ENCODE data around the gene AVPR1B.

Gene AVPR1B

DNA sequence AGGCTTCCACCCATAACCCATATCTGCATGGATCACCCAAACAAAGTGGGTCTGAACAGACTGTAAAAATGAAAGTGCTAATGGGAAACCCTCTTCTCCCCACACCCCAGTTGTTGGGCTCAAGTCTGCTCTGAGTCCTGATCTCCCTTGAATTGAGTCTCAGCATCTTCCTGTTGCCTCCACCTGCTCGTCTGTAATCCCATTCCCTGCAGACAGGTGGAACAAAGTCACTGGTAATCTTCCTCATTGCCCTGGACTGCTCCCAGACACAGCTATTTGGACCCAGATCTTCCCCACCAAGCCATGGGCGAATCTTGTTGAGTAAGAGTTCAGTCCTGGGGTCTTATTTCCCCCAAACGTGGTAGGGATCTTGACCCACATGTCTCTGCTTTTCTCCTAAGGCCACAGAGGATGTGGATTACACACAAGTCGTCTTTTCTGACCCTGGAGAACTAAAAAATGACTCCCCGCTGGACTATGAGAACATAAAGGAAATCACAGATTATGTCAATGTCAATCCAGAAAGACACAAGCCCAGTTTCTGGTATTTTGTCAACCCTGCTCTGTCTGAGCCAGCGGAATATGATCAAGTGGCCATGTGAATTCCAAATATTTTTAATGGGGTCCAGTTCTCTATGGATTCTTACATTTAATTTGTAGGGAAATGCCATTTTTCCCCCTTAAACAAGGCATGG lies 15.7 kb downstream of the AVPR1B start:
- Histone ChIP-seq H3K9ac (ENCODE audit: low read length) (no peak overlapping the region), H3K4me3 (ENCODE audit: low read length) (no peak overlapping the region), H3K36me3 (ENCODE audit: control insufficient read depth, insufficient read depth, low read length, severe bottlenecking) (no peaks in the 10 kb centered on the region), H3K27me3 (replicated peaks; ENCODE audit: control insufficient read depth, insufficient read depth, low read length) (peaks cover 19% of the 10 kb centered on the region), H3K9me3 (ENCODE audit: control insufficient read depth, low read length) (no peaks in the 10 kb centered on the region), H3K4me1 (ENCODE audit: control insufficient read depth, insufficient read depth, low read length) (peaks cover 5% of the 10 kb centered on the region)
- DNase-seq (ENCODE audit: low read depth) = no peak

DNA sequence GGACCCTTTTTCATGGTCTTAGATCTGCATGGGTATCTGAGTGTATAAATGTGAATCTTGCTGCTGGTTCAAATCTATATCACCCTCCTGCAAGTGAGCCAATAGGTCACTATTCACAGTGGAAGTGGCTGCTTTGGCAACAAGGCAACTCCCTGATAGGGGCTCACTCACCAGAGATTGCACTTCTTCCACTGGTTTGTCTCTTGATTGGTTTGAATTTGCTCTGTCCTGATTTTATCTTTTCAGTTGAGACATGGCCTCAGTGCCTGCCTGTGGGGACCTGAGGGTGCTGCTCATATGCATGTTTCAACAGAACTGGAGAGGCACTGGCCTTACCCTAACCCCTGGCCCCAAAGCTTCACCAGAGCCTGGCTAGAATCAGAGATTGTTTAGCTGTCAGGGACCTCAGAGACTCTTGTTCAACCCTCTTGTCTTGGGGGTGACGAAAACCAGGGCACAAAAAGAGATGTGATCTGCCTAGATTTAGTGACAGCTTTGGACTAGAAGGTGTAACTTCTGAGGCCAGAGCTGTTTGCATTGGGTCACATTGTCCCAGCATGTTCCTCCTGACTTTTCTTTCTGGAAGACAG lies 16.9 kb downstream of the AVPR1B start:
- Histone ChIP-seq H3K9me3 (ENCODE audit: control insufficient read depth, low read length) (no peaks in the 10 kb centered on the region), H3K4me3 (ENCODE audit: low read length) (no peak overlapping the region), H3K4me1 (ENCODE audit: control insufficient read depth, insufficient read depth, low read length) (no peaks in the 10 kb centered on the region), H3K27me3 (replicated peaks; ENCODE audit: control insufficient read depth, insufficient read depth, low read length) (peaks cover 22% of the 10 kb centered on the region), H3K36me3 (ENCODE audit: control insufficient read depth, insufficient read depth, low read length, severe bottlenecking) (no peaks in the 10 kb centered on the region), H3K9ac (ENCODE audit: low read length) (no peak overlapping the region)
- no peak for DNase-seq (ENCODE audit: low read depth)

GRCh38 chr1:206098242-206098919 lies 18.8 kb downstream of the AVPR1B start:
- DNase-seq (ENCODE audit: low read depth) = no peak
- Histone ChIP-seq H3K9ac (ENCODE audit: low read length) (no peak overlapping the region), H3K4me1 (ENCODE audit: control insufficient read depth, insufficient read depth, low read length) (no peaks in the 10 kb centered on the region), H3K4me3 (ENCODE audit: low read length) (no peak overlapping the region), H3K27me3 (replicated peaks; ENCODE audit: control insufficient read depth, insufficient read depth, low read length) (peaks cover 22% of the 10 kb centered on the region), H3K9me3 (ENCODE audit: control insufficient read depth, low read length) (no peaks in the 10 kb centered on the region), H3K36me3 (ENCODE audit: control insufficient read depth, insufficient read depth, low read length, severe bottlenecking) (no peaks in the 10 kb centered on the region)

GRCh38 chr1:206097381-206097780 lies 19.8 kb downstream of the AVPR1B start:
- no peak for DNase-seq (ENCODE audit: low read depth)
- H3K27me3 ChIP-seq (replicated peaks; ENCODE audit: control insufficient read depth, insufficient read depth, low read length) = peaks cover 22% of the 10 kb centered on the region
- no peak overlapping the region for H3K9ac ChIP-seq (ENCODE audit: low read length)
- H3K4me3 ChIP-seq (ENCODE audit: low read length) = no peak overlapping the region
- no peaks in the 10 kb centered on the region for H3K36me3 ChIP-seq (ENCODE audit: control insufficient read depth, insufficient read depth, low read length, severe bottlenecking)
- no peaks in the 10 kb centered on the region for H3K4me1 ChIP-seq (ENCODE audit: control insufficient read depth, insufficient read depth, low read length)
- no peaks in the 10 kb centered on the region for H3K9me3 ChIP-seq (ENCODE audit: control insufficient read depth, low read length)

- Histone ChIP-seq H3K36me3 (ENCODE audit: control insufficient read depth, insufficient read depth, low read length, severe bottlenecking) (no peaks in the 10 kb centered on the region), H3K4me3 (ENCODE audit: low read length) (no peak overlapping the region), H3K9me3 (ENCODE audit: control insufficient read depth, low read length) (no peaks in the 10 kb centered on the region), H3K27me3 (replicated peaks; ENCODE audit: control insufficient read depth, insufficient read depth, low read length) (peaks cover 11% of the 10 kb centered on the region), H3K4me1 (ENCODE audit: control insufficient read depth, insufficient read depth, low read length) (no peaks in the 10 kb centered on the region), H3K9ac (ENCODE audit: low read length) (no peak overlapping the region)
- no peak for DNase-seq (ENCODE audit: low read depth)
Measured at GRCh38 chr1:206094024-206094423, 23.2 kb downstream of the AVPR1B start.

DNA sequence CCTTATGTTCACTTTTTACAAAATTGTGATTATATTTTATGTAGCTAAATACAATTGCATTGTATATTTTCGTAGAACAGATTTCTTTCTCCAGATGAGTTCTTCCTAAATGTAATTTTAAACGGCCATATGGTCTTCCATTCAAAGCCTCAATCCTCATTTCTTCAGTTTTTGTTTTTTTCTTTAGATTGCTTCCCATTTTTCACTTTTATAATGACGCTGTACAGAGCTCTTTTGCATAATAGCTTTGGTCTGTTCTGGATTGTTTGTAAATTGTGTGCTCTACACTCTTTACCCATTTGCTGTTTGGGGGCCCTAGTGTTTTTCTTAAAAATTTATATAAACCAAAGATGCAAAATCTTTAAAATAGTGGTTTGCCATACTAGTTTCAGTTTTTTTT lies 27.8 kb downstream of the AVPR1B start:
- H3K9me3 ChIP-seq (ENCODE audit: control insufficient read depth, low read length) = no peaks in the 10 kb centered on the region
- no peaks in the 10 kb centered on the region for H3K36me3 ChIP-seq (ENCODE audit: control insufficient read depth, insufficient read depth, low read length, severe bottlenecking)
- H3K4me3 ChIP-seq (ENCODE audit: low read length) = no peak overlapping the region
- H3K9ac ChIP-seq (ENCODE audit: low read length) = no peak overlapping the region
- no peak for DNase-seq (ENCODE audit: low read depth)
- H3K4me1 ChIP-seq (ENCODE audit: control insufficient read depth, insufficient read depth, low read length) = no peaks in the 10 kb centered on the region
- no peaks in the 10 kb centered on the region for H3K27me3 ChIP-seq (replicated peaks; ENCODE audit: control insufficient read depth, insufficient read depth, low read length)

- no peaks in the 10 kb centered on the region for H3K9me3 ChIP-seq (ENCODE audit: control insufficient read depth, low read length)
- no peak overlapping the region for H3K4me3 ChIP-seq (ENCODE audit: low read length)
- no peak overlapping the region for H3K9ac ChIP-seq (ENCODE audit: low read length)
- DNase-seq (ENCODE audit: low read depth) = no peak
- no peaks in the 10 kb centered on the region for H3K27me3 ChIP-seq (replicated peaks; ENCODE audit: control insufficient read depth, insufficient read depth, low read length)
- no peaks in the 10 kb centered on the region for H3K4me1 ChIP-seq (ENCODE audit: control insufficient read depth, insufficient read depth, low read length)
- no peaks in the 10 kb centered on the region for H3K36me3 ChIP-seq (ENCODE audit: control insufficient read depth, insufficient read depth, low read length, severe bottlenecking)
Measured at GRCh38 chr1:206087091-206087490, 30.1 kb downstream of the AVPR1B start.

- H3K4me3 ChIP-seq (ENCODE audit: low read length) = no peak overlapping the region
Measured at GRCh38 chr1:206083750-206084149, 33.4 kb downstream of the AVPR1B start.

DNA sequence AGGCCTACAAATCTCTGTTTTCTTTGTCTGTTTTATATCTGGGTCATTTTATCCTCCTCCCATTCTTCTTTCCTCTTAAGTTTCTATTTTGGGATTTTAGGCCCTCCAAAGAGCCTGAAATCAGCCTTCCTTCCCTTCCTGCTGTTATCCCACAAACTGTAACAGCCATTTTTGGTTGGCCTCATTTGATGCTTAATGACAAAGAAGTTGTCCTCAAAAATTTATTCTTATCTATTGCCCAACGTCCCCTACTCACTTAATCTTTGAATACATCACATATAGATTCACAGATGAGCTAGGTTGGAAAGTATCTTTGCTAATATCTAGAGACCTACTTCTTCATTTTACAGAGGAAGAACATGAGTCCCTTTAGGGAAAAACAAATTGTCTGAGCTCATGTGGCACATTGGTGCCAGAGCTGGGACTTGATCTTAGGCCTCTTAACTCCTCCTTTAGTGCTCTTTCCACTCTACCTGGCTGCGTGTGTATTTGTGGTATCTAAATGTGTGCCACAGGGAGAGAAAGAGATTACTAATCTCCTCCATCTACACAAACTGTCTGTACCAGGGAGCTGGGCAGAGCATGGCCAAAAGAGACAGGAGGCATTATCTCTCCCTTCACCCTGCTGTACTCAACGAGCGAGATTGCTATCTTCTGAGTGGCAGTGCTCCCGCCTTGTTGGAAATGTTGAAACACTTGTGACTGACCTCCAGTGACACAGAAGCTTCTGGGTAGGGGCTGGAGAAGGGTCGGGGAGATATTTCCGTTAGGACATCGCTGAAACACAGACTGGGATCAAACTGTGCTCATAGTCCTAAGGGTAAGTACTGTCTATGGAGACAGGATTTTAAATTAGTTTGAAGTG lies 34.1 kb downstream of the AVPR1B start:
- Histone ChIP-seq H3K9me3 (ENCODE audit: control insufficient read depth, low read length) (no peaks in the 10 kb centered on the region), H3K4me1 (ENCODE audit: control insufficient read depth, insufficient read depth, low read length) (no peaks in the 10 kb centered on the region), H3K36me3 (ENCODE audit: control insufficient read depth, insufficient read depth, low read length, severe bottlenecking) (no peaks in the 10 kb centered on the region), H3K27me3 (replicated peaks; ENCODE audit: control insufficient read depth, insufficient read depth, low read length) (peaks cover 4% of the 10 kb centered on the region), H3K9ac (ENCODE audit: low read length) (no peak overlapping the region), H3K4me3 (ENCODE audit: low read length) (no peak overlapping the region)
- no peak for DNase-seq (ENCODE audit: low read depth)

More at GRCh38 chr1:206083750-206084149, 33.4 kb downstream of the AVPR1B start:
- Histone ChIP-seq H3K27me3 (replicated peaks; ENCODE audit: control insufficient read depth, insufficient read depth, low read length) (peaks cover 4% of the 10 kb centered on the region), H3K36me3 (ENCODE audit: control insufficient read depth, insufficient read depth, low read length, severe bottlenecking) (no peaks in the 10 kb centered on the region), H3K4me1 (ENCODE audit: control insufficient read depth, insufficient read depth, low read length) (no peaks in the 10 kb centered on the region), H3K9ac (ENCODE audit: low read length) (no peak overlapping the region), H3K9me3 (ENCODE audit: control insufficient read depth, low read length) (no peaks in the 10 kb centered on the region)
- DNase-seq (ENCODE audit: low read depth) = no peak

GRCh38 chr1:206081856-206082255 lies 35.3 kb downstream of the AVPR1B start:
- DNase-seq (ENCODE audit: low read depth) = no peak
- Histone ChIP-seq H3K27me3 (replicated peaks; ENCODE audit: control insufficient read depth, insufficient read depth, low read length) (peaks cover 4% of the 10 kb centered on the region), H3K36me3 (ENCODE audit: control insufficient read depth, insufficient read depth, low read length, severe bottlenecking) (no peaks in the 10 kb centered on the region)

More at GRCh38 chr1:206081856-206082255, 35.3 kb downstream of the AVPR1B start:
- Histone ChIP-seq H3K4me1 (ENCODE audit: control insufficient read depth, insufficient read depth, low read length) (no peaks in the 10 kb centered on the region), H3K9me3 (ENCODE audit: control insufficient read depth, low read length) (no peaks in the 10 kb centered on the region), H3K4me3 (ENCODE audit: low read length) (no peak overlapping the region), H3K9ac (ENCODE audit: low read length) (no peak overlapping the region)
